Duodenal mucosa (tissue), 2 donors: Measurements from ENCODE around the gene CERS3.

Experiments used
- H3K27ac ChIP-seq: one replicate; pipeline ENCODE4 v1.7.0; 2013; ENCODE audit warnings: low read depth, low read length
- H3K27me3 ChIP-seq, 2 donors: one replicate each; pipeline ENCODE4 v1.7.0; 2013; ENCODE audit warnings: low read length in 2 of 2, control low read depth in 1 of 2; ENCODE audit not compliant: insufficient read depth in 2 of 2, control insufficient read depth in 1 of 2
- H3K36me3 ChIP-seq, 2 donors: one replicate each; pipeline ENCODE4 v1.7.0; 2013; ENCODE audit warnings: low read length in 2 of 2, control low read depth in 1 of 2; ENCODE audit not compliant: insufficient read depth in 2 of 2, control insufficient read depth in 1 of 2
- H3K4me1 ChIP-seq, 2 donors: one replicate each; pipeline ENCODE4 v1.7.0; 2013; ENCODE audit warnings: low read length in 2 of 2, control low read depth in 1 of 2; ENCODE audit not compliant: insufficient read depth in 2 of 2, control insufficient read depth in 1 of 2
- H3K4me3 ChIP-seq, 2 donors: one replicate each; pipeline ENCODE4 v1.7.0; 2013; ENCODE audit warnings: low read length in 2 of 2, low read depth in 1 of 2
- H3K9ac ChIP-seq, 2 donors: one replicate each; pipeline ENCODE4 v1.7.0; 2013; ENCODE audit warnings: low read length in 2 of 2, low read depth in 1 of 2
- H3K9me3 ChIP-seq, 2 donors: one replicate each; pipeline ENCODE4 v1.7.0; 2013; ENCODE audit warnings: low read length in 2 of 2, control low read depth in 1 of 2; ENCODE audit not compliant: control insufficient read depth in 1 of 2

CERS3 gene

GRCh38 chr15:100394736-100395440 lies 133.9 kb downstream of the CERS3 start:
- Histone ChIP-seq H3K27ac (no peak overlapping the region), H3K36me3 (no peaks in the 10 kb centered on the region), H3K4me3 (no peak overlapping the region), H3K4me1 (no peaks in the 10 kb centered on the region), H3K9ac (no peak overlapping the region), H3K9me3 (no peaks in the 10 kb centered on the region), H3K27me3 (no peaks in the 10 kb centered on the region)

- Histone ChIP-seq H3K36me3 (no peaks in the 10 kb centered on the region), H3K27me3 (no peaks in the 10 kb centered on the region), H3K4me3 (no peak overlapping the region), H3K9me3 (no peaks in the 10 kb centered on the region), H3K9ac (no peak overlapping the region), H3K4me1 (no peaks in the 10 kb centered on the region), H3K27ac (no peak overlapping the region)
Measured at GRCh38 chr15:100393008-100393407, 135.7 kb downstream of the CERS3 start.

GRCh38 chr15:100385300-100386050 lies 143.3 kb downstream of the CERS3 start:
- no peaks in the 10 kb centered on the region for H3K36me3 ChIP-seq
- no peak overlapping the region for H3K4me3 ChIP-seq
- no peak overlapping the region for H3K27ac ChIP-seq
- H3K4me1 ChIP-seq: no peaks in the 10 kb centered on the region
- H3K9me3 ChIP-seq: peaks cover 6 to 17% of the 10 kb centered on the region in 2 donors
- no peaks in the 10 kb centered on the region for H3K27me3 ChIP-seq
- no peak overlapping the region for H3K9ac ChIP-seq

GRCh38 chr15:100384108-100384410 lies 144.7 kb downstream of the CERS3 start:
- no peak overlapping the region for H3K4me3 ChIP-seq
- no peak overlapping the region for H3K9ac ChIP-seq
- no peaks in the 10 kb centered on the region for H3K27me3 ChIP-seq
- no peak overlapping the region for H3K27ac ChIP-seq
- no peaks in the 10 kb centered on the region for H3K36me3 ChIP-seq
- H3K9me3 ChIP-seq: peaks cover 6 to 17% of the 10 kb centered on the region in 2 donors
- H3K4me1 ChIP-seq: no peaks in the 10 kb centered on the region

GRCh38 chr15:100383302-100384107 lies 145.2 kb downstream of the CERS3 start:
- no peak overlapping the region for H3K27ac ChIP-seq
- H3K4me1 ChIP-seq: no peaks in the 10 kb centered on the region
- peaks cover 6 to 17% of the 10 kb centered on the region in 2 donors for H3K9me3 ChIP-seq
- no peak overlapping the region for H3K4me3 ChIP-seq
- no peaks in the 10 kb centered on the region for H3K36me3 ChIP-seq
- no peak overlapping the region for H3K9ac ChIP-seq
- H3K27me3 ChIP-seq: no peaks in the 10 kb centered on the region

GRCh38 chr15:100373942-100374341 lies 154.8 kb downstream of the CERS3 start:
- Histone ChIP-seq H3K4me3 (no peak overlapping the region), H3K36me3 (no peaks in the 10 kb centered on the region), H3K9ac (no peak overlapping the region), H3K9me3 (no peaks in the 10 kb centered on the region), H3K27ac (no peak overlapping the region), H3K4me1 (no peaks in the 10 kb centered on the region), H3K27me3 (peaks cover 7 to 24% of the 10 kb centered on the region in 2 donors)

- no peak overlapping the region for H3K4me3 ChIP-seq
- H3K9me3 ChIP-seq: no peaks in the 10 kb centered on the region
- no peak overlapping the region for H3K27ac ChIP-seq
- no peaks in the 10 kb centered on the region for H3K4me1 ChIP-seq
- no peaks in the 10 kb centered on the region for H3K36me3 ChIP-seq
- H3K9ac ChIP-seq: no peak overlapping the region
- H3K27me3 ChIP-seq: peaks cover 7 to 24% of the 10 kb centered on the region in 2 donors
Measured at GRCh38 chr15:100373120-100373896, 155.4 kb downstream of the CERS3 start.

- H3K27ac ChIP-seq: no peak overlapping the region
- H3K4me3 ChIP-seq: no peak overlapping the region
- no peaks in the 10 kb centered on the region for H3K9me3 ChIP-seq
- no peaks in the 10 kb centered on the region for H3K36me3 ChIP-seq
- H3K4me1 ChIP-seq: no peaks in the 10 kb centered on the region
- H3K27me3 ChIP-seq: peaks cover 7 to 24% of the 10 kb centered on the region in 2 donors
- no peak overlapping the region for H3K9ac ChIP-seq
Measured at GRCh38 chr15:100372739-100373119, 156.0 kb downstream of the CERS3 start.

GRCh38 chr15:100355342-100355741 lies 173.4 kb downstream of the CERS3 start:
- no peaks in the 10 kb centered on the region for H3K9me3 ChIP-seq

More at GRCh38 chr15:100355342-100355741, 173.4 kb downstream of the CERS3 start:
- Histone ChIP-seq H3K36me3 (no peaks in the 10 kb centered on the region), H3K27ac (no peak overlapping the region), H3K4me1 (peaks cover 0 to 1% of the 10 kb centered on the region in 2 donors), H3K27me3 (peaks cover 0 to 4% of the 10 kb centered on the region in 2 donors), H3K9ac (no peak overlapping the region), H3K4me3 (no peak overlapping the region)
